Nephron (organoid): Measurements from ENCODE around the gene BRSK1.

Experiments
- H3K27ac Mint-ChIP-seq, 3 experiments: 2 replicates each; pipeline ENCODE4 v1.8.0; 2020; ENCODE audit warnings: mixed read lengths in 3 of 3, mild to moderate bottlenecking in 2 of 3, moderate library complexity in 1 of 3
- H3K27me3 Mint-ChIP-seq: 2 replicates; pipeline ENCODE4 v1.8.0; 2021; ENCODE audit warnings: low read depth, mild to moderate bottlenecking, moderate library complexity, mixed read lengths
- H3K36me3 Mint-ChIP-seq: 2 replicates; pipeline ENCODE4 v1.8.0; 2020; ENCODE audit warnings: low read depth, mixed read lengths
- H3K4me1 Mint-ChIP-seq: 2 replicates; pipeline ENCODE4 v1.8.0; 2020; ENCODE audit warnings: mixed read lengths
- H3K4me3 Mint-ChIP-seq, 3 experiments: 2 replicates each; pipeline ENCODE4 v1.8.0; 2020; ENCODE audit warnings: mild to moderate bottlenecking in 3 of 3, mixed read lengths in 3 of 3, moderate library complexity in 2 of 3
- H3K9me3 Mint-ChIP-seq: 2 replicates; pipeline ENCODE4 v1.8.0; 2020; ENCODE audit warnings: mixed read lengths
- CTCF ChIP-seq, 3 experiments: fragments of 200-600 bp; sonication (generic); IDR thresholded peaks; one replicate each; pipeline ENCODE4 v1.5.0; 2021; ENCODE audit warnings: antibody characterized with exemption in 3 of 3; ENCODE audit not compliant: unreplicated experiment in 3 of 3

BRSK1 gene

GRCh38 chr19:55333870-55334269 is 50.1 kb downstream of the BRSK1 start:
- H3K9me3 Mint-ChIP-seq, result no peaks in the 10 kb centered on the region
- TF ChIP-seq CTCF (IDR thresholded peaks at IDR 0.05; ENCODE audit: unreplicated experiment in 3 of 3), result no peak
- peak overlapping the region; percentile 60 to 86 (median 60) for H3K27ac Mint-ChIP-seq
- no peaks in the 10 kb centered on the region for H3K36me3 Mint-ChIP-seq
- peaks cover 7% of the 10 kb centered on the region for H3K27me3 Mint-ChIP-seq
- no peak overlapping the region for H3K4me3 Mint-ChIP-seq
- H3K4me1 Mint-ChIP-seq, result peaks cover 6% of the 10 kb centered on the region

GRCh38 chr19:55336101-55336500 is 52.3 kb downstream of the BRSK1 start:
- Mint-ChIP-seq H3K27ac (no peak overlapping the region), H3K4me1 (peaks cover 6% of the 10 kb centered on the region), H3K36me3 (no peaks in the 10 kb centered on the region), H3K4me3 (no peak overlapping the region), H3K27me3 (peaks cover 7% of the 10 kb centered on the region), H3K9me3 (no peaks in the 10 kb centered on the region)
- TF ChIP-seq CTCF (IDR thresholded peaks at IDR 0.05; ENCODE audit: unreplicated experiment in 3 of 3), result no peak

- TF ChIP-seq CTCF (IDR thresholded peaks at IDR 0.05; ENCODE audit: unreplicated experiment in 3 of 3), result peak; percentile 27 to 37 (median 36)
- Mint-ChIP-seq H3K9me3 (no peaks in the 10 kb centered on the region), H3K27ac (peak within 1 kb of the TSS; percentile 80 to 98 (median 95)), H3K27me3 (peaks cover 4% of the 10 kb centered on the region), H3K4me3 (peak within 1 kb of the TSS; percentile 95 to 98 (median 96)), H3K4me1 (peaks cover 12% of the 10 kb centered on the region), H3K36me3 (peaks cover 12% of the 10 kb centered on the region)
Measured at GRCh38 chr19:55339105-55339888, 55.5 kb downstream of the BRSK1 start, which contains the start of gene KMT5C. KMT5C (plus strand) TSS chr19:55339876; CDS start chr19:55341937, 2,061 bp downstream.

GRCh38 chr19:55339889-55340783 is 56.3 kb downstream of the BRSK1 start:
- H3K27ac Mint-ChIP-seq, result peak overlapping the region; percentile 80 to 98 (median 90)
- H3K27me3 Mint-ChIP-seq, result peaks cover 4% of the 10 kb centered on the region
- peak overlapping the region; percentile 95 to 98 (median 96) for H3K4me3 Mint-ChIP-seq
- H3K9me3 Mint-ChIP-seq, result no peaks in the 10 kb centered on the region
- H3K4me1 Mint-ChIP-seq, result peaks cover 17% of the 10 kb centered on the region
- TF ChIP-seq CTCF (IDR thresholded peaks at IDR 0.05; ENCODE audit: unreplicated experiment in 3 of 3), result no peak
- H3K36me3 Mint-ChIP-seq, result peaks cover 12% of the 10 kb centered on the region

GRCh38 chr19:55340784-55341147 is 57.0 kb downstream of the BRSK1 start:
- peaks cover 16% of the 10 kb centered on the region for H3K36me3 Mint-ChIP-seq

More at GRCh38 chr19:55340784-55341147, 57.0 kb downstream of the BRSK1 start:
- TF ChIP-seq CTCF (IDR thresholded peaks at IDR 0.05; ENCODE audit: unreplicated experiment in 3 of 3), result no peak
- Mint-ChIP-seq H3K9me3 (no peaks in the 10 kb centered on the region), H3K4me1 (peaks cover 24% of the 10 kb centered on the region), H3K4me3 (peak overlapping the region; percentile 90 to 98 (median 94)), H3K27me3 (peaks cover 4% of the 10 kb centered on the region), H3K27ac (peak overlapping the region in 2 of 3 experiments; percentile 81 to 98)
